GM10248 (cell line): ENCODE results near the gene SERPINE2.
"Not testable (repeated sequence)": the region's sequence is repeated elsewhere in the genome, so short reads cannot be mapped to it uniquely, and the experiment has no call there.

Experiments
- CTCF ChIA-PET: fragments of 300-600 bp; sonication (Branson Sonifier 250); formaldehyde crosslinking; extraction: SDS; loops from one replicate; lab custom pipeline; 2021; ENCODE audit warnings: antibody characterized with exemption; lab: Yijun Ruan, JAX
- POLR2A ChIA-PET: fragments of 350-650 bp; sonication (Branson Sonifier 250); formaldehyde crosslinking; extraction: SDS; loops from one replicate; lab custom pipeline; 2020; ENCODE audit warnings: antibody characterized with exemption; lab: Yijun Ruan, JAX
- DNase-seq: peaks from one replicate; pipeline ENCODE4 v3.0.0; 2012; ENCODE audit errors: extremely low spot score
- CTCF ChIP-seq: IDR thresholded peaks from 2 replicates; pipeline ENCODE4 v1.5.1; 2012; ENCODE audit warnings: mild to moderate bottlenecking, low read depth; ENCODE audit errors: extremely low read depth, missing control alignments, control extremely low read depth

The SERPINE2 gene

DNA sequence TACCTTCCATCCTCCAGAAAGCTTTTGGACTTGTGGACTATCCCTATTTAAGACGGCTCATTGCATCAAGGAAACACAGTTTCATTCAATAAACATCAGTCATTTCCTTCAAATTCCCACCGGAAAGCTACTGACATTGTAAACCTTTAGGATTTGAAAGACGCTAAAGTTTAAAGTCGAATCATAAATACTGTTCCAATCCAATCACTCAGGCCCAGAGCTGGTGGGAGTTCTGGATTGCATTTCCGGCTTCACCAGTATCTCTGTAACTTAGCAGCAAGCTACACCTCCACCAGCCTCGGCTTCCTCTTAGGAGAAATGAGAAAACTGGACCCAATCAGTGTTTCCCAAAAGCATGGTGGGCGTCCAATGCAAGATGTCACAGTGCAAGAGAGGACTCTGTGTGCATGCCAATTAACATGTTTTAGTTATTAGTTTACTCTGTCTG, 95.5 kb downstream of the SERPINE2 start:
- no peak for TF ChIP-seq CTCF
- no peak for DNase-seq
- ChIA-PET POLR2A (no interaction called here), CTCF (interaction anchor here (0.6 to 1.2 kb wide), 4 partner anchors 9 to 62 kb away, joined by 3 to 4 read pairs (median 4); no protein-coding TSS in a partner anchor)

GRCh38 chr2:223943135-223943534, 96.0 kb downstream of the SERPINE2 start:
- no peak for TF ChIP-seq CTCF
- CTCF ChIA-PET = interaction anchor here (0.6 to 2.1 kb wide), 5 partner anchors 8 to 62 kb away, joined by 3 to 7 read pairs (median 4); no protein-coding TSS in a partner anchor
- DNase-seq = no peak
- POLR2A ChIA-PET = no interaction called here

GRCh38 chr2:223941579-223942277, 97.4 kb downstream of the SERPINE2 start:
- POLR2A ChIA-PET = interaction anchor here (0.7 to 1.1 kb wide), 3 partner anchors 46 to 1128 kb away, joined by 3 to 5 read pairs (median 3); no protein-coding TSS in a partner anchor
- DNase-seq = peak; percentile 62
- CTCF ChIA-PET = interaction anchor here (0.7 to 2.5 kb wide), 6 partner anchors 10 to 143 kb away, joined by 3 to 8 read pairs (median 6); no protein-coding TSS in a partner anchor
- no peak for TF ChIP-seq CTCF

DNA sequence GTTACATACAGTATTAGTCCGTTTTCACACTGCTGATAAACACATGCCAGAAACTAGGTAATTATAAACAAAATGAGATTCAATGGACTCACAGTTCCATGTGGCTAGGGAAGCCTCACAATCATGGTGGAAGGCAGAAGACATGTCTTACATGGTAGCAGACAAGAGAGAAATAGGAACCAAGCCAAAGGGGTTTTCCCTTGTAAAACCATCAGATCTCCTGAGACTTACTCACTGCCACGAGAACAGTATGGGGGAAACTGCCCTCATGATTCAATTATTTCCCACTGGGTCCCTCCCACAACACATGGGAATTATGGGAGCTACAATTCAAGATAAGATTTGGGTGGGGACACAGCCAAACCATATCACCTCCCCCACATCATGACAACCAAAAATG, 99.6 kb downstream of the SERPINE2 start:
- CTCF ChIA-PET = interaction anchor here (1.4 to 2.5 kb wide), 4 partner anchors 9 to 18 kb away, joined by 3 to 8 read pairs (median 6); partner anchors contain the start of gene MRPL44
- POLR2A ChIA-PET, DNase-seq: not testable (repeated sequence)

DNA sequence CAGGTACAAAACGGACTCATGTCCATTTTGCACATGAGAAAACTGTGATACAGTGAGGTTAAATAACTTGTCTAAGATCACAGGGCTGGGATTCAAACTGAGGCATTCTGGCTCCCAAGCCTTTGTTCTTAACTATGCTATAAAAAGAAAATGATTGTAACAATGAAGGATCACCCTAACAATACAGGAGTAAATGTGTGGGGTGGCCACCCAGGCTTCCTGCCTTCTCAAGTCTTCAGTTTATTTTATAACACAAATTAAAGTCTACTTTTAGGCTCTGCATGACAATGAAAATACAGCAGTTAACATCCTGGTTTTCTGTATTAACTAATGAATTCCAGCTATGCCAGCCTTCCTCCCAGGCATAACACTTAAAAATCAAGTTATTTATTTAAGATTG, 101.6 kb downstream of the SERPINE2 start:
- ChIA-PET POLR2A (no interaction called here), CTCF (interaction anchor here (1.2 to 1.3 kb wide), 2 partner anchors 17 to 33 kb away, joined by 3 read pairs; no protein-coding TSS in a partner anchor)
- no peak for TF ChIP-seq CTCF
- no peak for DNase-seq

GRCh38 chr2:223936862-223937326, 102.2 kb downstream of the SERPINE2 start:
- CTCF ChIA-PET = interaction anchor here (1.2 to 3.5 kb wide), 4 partner anchors 11 to 23 kb away, joined by 3 to 14 read pairs (median 6); no protein-coding TSS in a partner anchor
- TF ChIP-seq CTCF = no peak
- POLR2A ChIA-PET = no interaction called here

More at GRCh38 chr2:223936862-223937326, 102.2 kb downstream of the SERPINE2 start:
- no peak for DNase-seq
